Measurements from ENCODE around the gene MARCHF11. TPM values are rescaled to one million over a fixed set of nuclear protein-coding genes. Genes with fewer than 3 reads are reported as not detected.

The MARCHF11 gene
- total and polyA plus RNA-seq, 2 experiments from 2014 or later, result 0.17 to 1.5 TPM

DNA sequence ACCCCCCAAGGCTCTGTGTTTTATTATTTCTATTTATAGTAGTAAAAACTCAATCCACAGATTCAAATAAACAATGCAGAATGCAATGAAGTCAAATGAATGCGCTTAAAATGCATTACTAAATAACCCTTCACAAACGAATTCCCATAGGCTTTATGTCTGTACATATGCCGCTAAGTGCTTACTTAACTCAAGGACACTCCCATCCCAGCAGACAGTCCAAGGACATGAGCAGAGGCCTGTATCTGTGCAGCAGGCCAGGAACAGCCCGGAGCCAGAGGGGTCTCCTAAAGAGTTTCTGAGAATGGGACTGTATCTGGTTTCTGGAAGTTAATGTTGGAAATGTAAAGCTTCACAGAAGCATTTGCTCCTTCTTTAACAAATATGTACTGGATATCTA lies 59.8 kb downstream of the MARCHF11 start:
- H3K27me3 ChIP-seq (ENCODE audit: insufficient read depth), result no peaks in the 10 kb centered on the region
- no peaks in the 10 kb centered on the region for H4K20me1 ChIP-seq (replicated peaks; ENCODE audit: insufficient read depth)
- H3K36me3 ChIP-seq (ENCODE audit: insufficient read depth), result no peaks in the 10 kb centered on the region
- H3K9me2 ChIP-seq (ENCODE audit: insufficient read depth), result no peaks in the 10 kb centered on the region
- no peak overlapping the region for H3K27ac ChIP-seq (ENCODE audit: low read depth)
- no peaks in the 10 kb centered on the region for H3K4me1 Mint-ChIP-seq
- ATAC-seq (no peak), DNase-seq (ENCODE audit: low spot score) (no peak)
- no peaks in the 10 kb centered on the region for H3F3A ChIP-seq (replicated peaks; ENCODE audit: low read depth)
- no peaks in the 10 kb centered on the region for H3K79me2 ChIP-seq (replicated peaks; ENCODE audit: insufficient read depth)
- H3K4me1 ChIP-seq (ENCODE audit: insufficient read depth), result no peaks in the 10 kb centered on the region
- H2AFZ ChIP-seq, result no peak overlapping the region
- H3K27ac Mint-ChIP-seq, result no peak overlapping the region
- H3K9me3 Mint-ChIP-seq, result peaks cover 7% of the 10 kb centered on the region
- no peaks in the 10 kb centered on the region for H3K36me3 Mint-ChIP-seq (ENCODE audit: low read depth)
- no peaks in the 10 kb centered on the region for H3K27me3 Mint-ChIP-seq (ENCODE audit: insufficient read depth, low read depth, poor library complexity)
- no peak overlapping the region for H3K4me2 ChIP-seq
- no peak overlapping the region for H3K4me3 Mint-ChIP-seq
- TF ChIP-seq STAT1 (IDR thresholded peaks at IDR 0.05; ENCODE audit: unreplicated experiment), result no peak
- no peak for TF ChIP-seq ZNF331 (CRISPR knock-in tag; IDR thresholded peaks at IDR 0.05; ENCODE audit: low read depth)
- TF ChIP-seq REST (IDR thresholded peaks at IDR 0.05; ENCODE audit: unreplicated experiment), result no peak
- TF ChIP-seq, protein P1, sequence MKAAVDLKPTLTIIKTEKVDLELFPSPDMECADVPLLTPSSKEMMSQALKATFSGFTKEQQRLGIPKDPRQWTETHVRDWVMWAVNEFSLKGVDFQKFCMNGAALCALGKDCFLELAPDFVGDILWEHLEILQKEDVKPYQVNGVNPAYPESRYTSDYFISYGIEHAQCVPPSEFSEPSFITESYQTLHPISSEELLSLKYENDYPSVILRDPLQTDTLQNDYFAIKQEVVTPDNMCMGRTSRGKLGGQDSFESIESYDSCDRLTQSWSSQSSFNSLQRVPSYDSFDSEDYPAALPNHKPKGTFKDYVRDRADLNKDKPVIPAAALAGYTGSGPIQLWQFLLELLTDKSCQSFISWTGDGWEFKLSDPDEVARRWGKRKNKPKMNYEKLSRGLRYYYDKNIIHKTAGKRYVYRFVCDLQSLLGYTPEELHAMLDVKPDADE (IDR thresholded peaks at IDR 0.05), result no peak
- no peak for TF ChIP-seq POLR2AphosphoS5 (IDR thresholded peaks at IDR 0.05; ENCODE audit: low read depth)
- no peak for TF ChIP-seq CREB1 (CRISPR knock-in tag; IDR thresholded peaks at IDR 0.05; ENCODE audit: low read depth)
- no peak for TF ChIP-seq JUNB (IDR thresholded peaks at IDR 0.05; ENCODE audit: unreplicated experiment)
- no peak for TF ChIP-seq NANOG (IDR thresholded peaks at IDR 0.05; ENCODE audit: borderline replicate concordance)
- TF ChIP-seq ZNF114 (CRISPR knock-in tag; IDR thresholded peaks at IDR 0.05), result no peak
- no peak for TF ChIP-seq EZH2 (IDR thresholded peaks at IDR 0.05; ENCODE audit: low read depth, unreplicated experiment)
- TF ChIP-seq EZH2phosphoT487 (IDR thresholded peaks at IDR 0.05; ENCODE audit: unreplicated experiment), result no peak
- TF ChIP-seq, protein P2, sequence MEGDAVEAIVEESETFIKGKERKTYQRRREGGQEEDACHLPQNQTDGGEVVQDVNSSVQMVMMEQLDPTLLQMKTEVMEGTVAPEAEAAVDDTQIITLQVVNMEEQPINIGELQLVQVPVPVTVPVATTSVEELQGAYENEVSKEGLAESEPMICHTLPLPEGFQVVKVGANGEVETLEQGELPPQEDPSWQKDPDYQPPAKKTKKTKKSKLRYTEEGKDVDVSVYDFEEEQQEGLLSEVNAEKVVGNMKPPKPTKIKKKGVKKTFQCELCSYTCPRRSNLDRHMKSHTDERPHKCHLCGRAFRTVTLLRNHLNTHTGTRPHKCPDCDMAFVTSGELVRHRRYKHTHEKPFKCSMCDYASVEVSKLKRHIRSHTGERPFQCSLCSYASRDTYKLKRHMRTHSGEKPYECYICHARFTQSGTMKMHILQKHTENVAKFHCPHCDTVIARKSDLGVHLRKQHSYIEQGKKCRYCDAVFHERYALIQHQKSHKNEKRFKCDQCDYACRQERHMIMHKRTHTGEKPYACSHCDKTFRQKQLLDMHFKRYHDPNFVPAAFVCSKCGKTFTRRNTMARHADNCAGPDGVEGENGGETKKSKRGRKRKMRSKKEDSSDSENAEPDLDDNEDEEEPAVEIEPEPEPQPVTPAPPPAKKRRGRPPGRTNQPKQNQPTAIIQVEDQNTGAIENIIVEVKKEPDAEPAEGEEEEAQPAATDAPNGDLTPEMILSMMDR (conservative IDR thresholded peaks at IDR 0.05; ENCODE audit: low read depth in 2 of 2), result no peak
- no peak for TF ChIP-seq ZNF462 (CRISPR knock-in tag; IDR thresholded peaks at IDR 0.05)
- H3K4me3 ChIP-seq, result no peak overlapping the region

All from GM23338 (cell line).